Esophagus muscularis mucosa (tissue), 4 donors: ENCODE measurements around the gene ICE2. TPM values are rescaled to one million over a fixed set of nuclear protein-coding genes. Genes with fewer than 3 reads are reported as not detected.

ENCODE experiments used
- DNase-seq: peaks from one replicate; pipeline ENCODE4 v3.0.0-alpha.2; 2017; ENCODE audit errors: extremely low spot score
- H3K27ac ChIP-seq, 4 donors: fragments of 200-600 bp; sonication (generic); replicated peaks in 1 of 4; 1 replicate in 3 of 4; 2 replicates in 1 of 4; pipeline ENCODE4 v1.5.1; 2016 to 2019; ENCODE audit warnings: mild to moderate bottlenecking in 1 of 4
- H3K27me3 ChIP-seq, 4 donors: fragments of 200-600 bp; sonication (generic); one replicate each; pipeline versions ENCODE4 v1.5.1 to v1.6.0; 2016 to 2019
- H3K36me3 ChIP-seq, 4 donors: fragments of 200-600 bp; sonication (generic); one replicate each; pipeline ENCODE4 v1.5.1; 2016 to 2019
- H3K4me1 ChIP-seq, 4 donors: fragments of 200-600 bp; sonication (generic); one replicate each; pipeline ENCODE4 v1.5.1; 2016 to 2019
- H3K4me3 ChIP-seq, 4 donors: fragments of 200-600 bp; sonication (generic); 1 replicate in 2 of 4; 2 replicates in 2 of 4; pipeline ENCODE4 v1.5.1; 2016 to 2019; ENCODE audit warnings: mild to moderate bottlenecking in 4 of 4, moderate library complexity in 1 of 4
- H3K9me3 ChIP-seq, 4 donors: fragments of 200-600 bp; sonication (generic); 1 replicate in 3 of 4; 2 replicates in 1 of 4; pipeline ENCODE4 v1.5.1; 2016 to 2019
- EP300 ChIP-seq: sonication (generic); formaldehyde crosslinking; IDR thresholded peaks from one replicate; pipeline ENCODE4 v1.6.1; 2017; ENCODE audit warnings: antibody characterized with exemption
- POLR2A ChIP-seq: fragments of 450-650 bp; IDR thresholded peaks from one replicate; pipeline ENCODE4 v1.6.1; 2017; ENCODE audit warnings: antibody characterized with exemption, moderate library complexity, mild to moderate bottlenecking, low read depth
- POLR2AphosphoS5 ChIP-seq, 2 donors: sonication (generic); formaldehyde crosslinking; IDR thresholded peaks; one replicate each; pipeline ENCODE4 v1.6.1; 2017; ENCODE audit warnings: antibody characterized with exemption in 2 of 2
- WGBS: methylation state at CpG from one replicate; pipeline ENCODE4 v1.1.5; 2018; 5-methylcytosine and 5-hydroxymethylcytosine counted together
- intact Hi-C: fragments of 100-400 bp; cut with DNase I; formaldehyde crosslinking; loops from one replicate; pipeline ENCODE4 v1.15.1; 2023
- total RNA-seq, 4 donors: library from RNA; depleted of rRNA; stranded (reverse); fragments of >200 nt; gene quantifications; one replicate each; pipeline versions ENCODE4 v1.1.0 to v1.2.1, GENCODE V29; 2016
- TF ChIP-seq, protein P1 (sequence below), 3 experiments: fragments of 200-600 bp in 2 of 3; fragments of 450-650 bp in 1 of 3; sonication (generic) in 2 of 3; IDR thresholded peaks; one replicate each; pipeline ENCODE4 v1.5.1; 2017 to 2019; ENCODE audit warnings: antibody characterized with exemption in 3 of 3, mild to moderate bottlenecking in 2 of 3, moderate library complexity in 1 of 3

ICE2 gene
- total RNA-seq, 4 donors from 2014 or later: 17.4 to 30.4 (median 21.3) TPM

- no peaks in the 10 kb centered on the region for H3K27me3 ChIP-seq
- intact Hi-C loops: no loop called here
- no peaks in the 10 kb centered on the region for H3K9me3 ChIP-seq
- H3K4me1 ChIP-seq: peaks cover 0 to 13% (median 0%) of the 10 kb centered on the region in 4 donors
- TF ChIP-seq, protein P1, sequence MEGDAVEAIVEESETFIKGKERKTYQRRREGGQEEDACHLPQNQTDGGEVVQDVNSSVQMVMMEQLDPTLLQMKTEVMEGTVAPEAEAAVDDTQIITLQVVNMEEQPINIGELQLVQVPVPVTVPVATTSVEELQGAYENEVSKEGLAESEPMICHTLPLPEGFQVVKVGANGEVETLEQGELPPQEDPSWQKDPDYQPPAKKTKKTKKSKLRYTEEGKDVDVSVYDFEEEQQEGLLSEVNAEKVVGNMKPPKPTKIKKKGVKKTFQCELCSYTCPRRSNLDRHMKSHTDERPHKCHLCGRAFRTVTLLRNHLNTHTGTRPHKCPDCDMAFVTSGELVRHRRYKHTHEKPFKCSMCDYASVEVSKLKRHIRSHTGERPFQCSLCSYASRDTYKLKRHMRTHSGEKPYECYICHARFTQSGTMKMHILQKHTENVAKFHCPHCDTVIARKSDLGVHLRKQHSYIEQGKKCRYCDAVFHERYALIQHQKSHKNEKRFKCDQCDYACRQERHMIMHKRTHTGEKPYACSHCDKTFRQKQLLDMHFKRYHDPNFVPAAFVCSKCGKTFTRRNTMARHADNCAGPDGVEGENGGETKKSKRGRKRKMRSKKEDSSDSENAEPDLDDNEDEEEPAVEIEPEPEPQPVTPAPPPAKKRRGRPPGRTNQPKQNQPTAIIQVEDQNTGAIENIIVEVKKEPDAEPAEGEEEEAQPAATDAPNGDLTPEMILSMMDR (IDR thresholded peaks at IDR 0.05): no peak
- TF ChIP-seq EP300: no peak
- TF ChIP-seq POLR2AphosphoS5 (IDR thresholded peaks at IDR 0.05): no peak
- TF ChIP-seq POLR2A: no peak
- H3K27ac ChIP-seq: no peak overlapping the region
- H3K4me3 ChIP-seq: no peak overlapping the region
- H3K36me3 ChIP-seq: peaks cover 0 to 68% (median 39%) of the 10 kb centered on the region in 4 donors
- DNase-seq: no peak
These were observed 8.9 kb downstream of the ICE2 start for GRCh38 chr15:60469893-60470641.

GRCh38 chr15:60464836-60465630 lies 13.9 kb downstream of the ICE2 start:
- 78% methylated on average over 7 of the region's 7 CpGs for WGBS
- H3K27me3 ChIP-seq: no peaks in the 10 kb centered on the region
- no peaks in the 10 kb centered on the region for H3K9me3 ChIP-seq
- peaks cover 0 to 77% (median 50%) of the 10 kb centered on the region in 4 donors for H3K36me3 ChIP-seq
- TF ChIP-seq EP300: no peak
- TF ChIP-seq POLR2AphosphoS5 (IDR thresholded peaks at IDR 0.05): no peak
- TF ChIP-seq, protein P1 (IDR thresholded peaks at IDR 0.05): no peak
- TF ChIP-seq POLR2A: no peak
- no peak overlapping the region for H3K4me3 ChIP-seq
- intact Hi-C loops: no loop called here
- no peak overlapping the region for H3K27ac ChIP-seq
- DNase-seq: no peak
- peaks cover 0 to 5% (median 0%) of the 10 kb centered on the region in 4 donors for H3K4me1 ChIP-seq

DNA sequence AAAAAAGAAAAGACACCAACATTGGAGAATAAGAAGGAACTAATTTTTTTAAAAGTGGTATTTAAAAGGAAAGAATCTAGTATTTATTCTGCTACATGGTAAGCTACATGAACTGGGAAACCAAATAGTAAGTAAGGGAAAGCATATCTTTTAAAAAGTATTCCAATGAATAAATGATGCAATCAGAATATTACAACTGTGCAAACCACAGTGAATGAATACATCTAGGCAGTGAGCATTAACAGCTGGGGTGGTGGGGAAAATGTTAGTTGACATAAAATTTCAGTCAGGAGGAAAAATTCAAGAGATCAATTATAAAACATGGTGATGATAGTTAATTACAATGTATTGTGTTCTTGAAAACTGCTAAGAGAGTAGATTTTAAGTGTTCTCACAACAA lies 16.9 kb downstream of the ICE2 start:
- Histone ChIP-seq H3K4me1 (no peaks in the 10 kb centered on the region), H3K27ac (no peak overlapping the region), H3K36me3 (peaks cover 0 to 59% (median 36%) of the 10 kb centered on the region in 4 donors), H3K4me3 (no peak overlapping the region), H3K27me3 (no peaks in the 10 kb centered on the region), H3K9me3 (no peaks in the 10 kb centered on the region)
- TF ChIP-seq POLR2A (no peak), EP300 (no peak), POLR2AphosphoS5 (IDR thresholded peaks at IDR 0.05) (no peak)
- TF ChIP-seq, protein P1 (IDR thresholded peaks at IDR 0.05): no peak
- DNase-seq: no peak
- intact Hi-C loops: no loop called here

DNA sequence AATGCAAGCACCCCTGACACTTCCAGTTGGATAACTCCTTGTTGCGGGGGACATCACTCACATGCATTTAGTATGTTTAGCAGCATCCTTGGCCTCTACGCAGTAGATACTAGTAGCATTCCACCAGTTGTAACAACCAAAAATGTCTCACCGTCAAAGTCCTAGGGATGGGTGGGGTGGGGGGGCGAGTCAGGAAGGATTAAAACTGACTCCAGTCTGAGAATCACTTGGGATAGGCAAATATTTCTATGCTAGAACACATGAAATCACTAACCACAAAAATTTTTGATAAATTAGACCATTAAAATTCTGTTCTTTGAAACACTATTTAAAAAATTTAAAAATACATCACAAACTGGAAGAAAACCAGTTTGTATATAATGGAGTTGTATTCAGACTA lies 18.0 kb downstream of the ICE2 start:
- Histone ChIP-seq H3K4me1 (no peaks in the 10 kb centered on the region), H3K27me3 (no peaks in the 10 kb centered on the region), H3K36me3 (peaks cover 0 to 54% (median 30%) of the 10 kb centered on the region in 4 donors), H3K4me3 (no peak overlapping the region), H3K27ac (no peak overlapping the region), H3K9me3 (no peaks in the 10 kb centered on the region)
- TF ChIP-seq, protein P1 (IDR thresholded peaks at IDR 0.05): no peak
- TF ChIP-seq POLR2A: no peak
- 97% methylated on average over 4 of the region's 4 CpGs for WGBS
- no peak for DNase-seq
- intact Hi-C loops: no loop called here
